OCI-LY1 (cell line): ENCODE measurements around the gene IRF4.
A peak's percentile ranks its signal among the peaks of the same experiment; 100 is the strongest.

ENCODE experiments used
- H2AFZ ChIP-seq: fragments of 200-600 bp; sonication (generic), shearing (Covaris generic); 2 replicates; pipeline ENCODE4 v1.6.0; 2014; ENCODE audit warnings: antibody characterized with exemption, mild to moderate bottlenecking, low read length
- H3F3A ChIP-seq: fragments of 200-600 bp; sonication (generic), shearing (Covaris generic); 2 replicates; pipeline ENCODE4 v1.6.0; 2014; ENCODE audit warnings: mild to moderate bottlenecking, antibody characterized with exemption, low read length, moderate library complexity; ENCODE audit not compliant: insufficient read depth
- H3K27ac ChIP-seq: fragments of 200-600 bp; sonication (generic); 2 replicates; pipeline ENCODE4 v1.5.1; 2014; ENCODE audit warnings: low read length, mixed run types, mild to moderate bottlenecking, low read depth; ENCODE audit not compliant: poor library complexity, severe bottlenecking
- H3K27me3 ChIP-seq: fragments of 200-600 bp; sonication (generic); 2 replicates; pipeline ENCODE4 v1.6.0; 2014; ENCODE audit warnings: antibody characterized with exemption, mild to moderate bottlenecking, low read length, moderate library complexity; ENCODE audit not compliant: insufficient read depth
- H3K36me3 ChIP-seq: fragments of 200-600 bp; sonication (generic); 2 replicates; pipeline ENCODE4 v1.6.1; 2014; ENCODE audit warnings: mild to moderate bottlenecking, antibody characterized with exemption, low read length, moderate library complexity, mixed read lengths; ENCODE audit not compliant: insufficient read depth
- H3K4me1 ChIP-seq: fragments of 200-600 bp; sonication (generic); 2 replicates; pipeline ENCODE4 v1.5.1; 2014; ENCODE audit warnings: mild to moderate bottlenecking, low read length, moderate library complexity; ENCODE audit not compliant: insufficient read depth, severe bottlenecking
- H3K4me2 ChIP-seq: fragments of 200-600 bp; sonication (generic), shearing (Covaris generic); 2 replicates; pipeline ENCODE4 v1.6.1; 2014; ENCODE audit warnings: low read length
- H3K4me3 ChIP-seq: fragments of 200-600 bp; sonication (generic); 2 replicates; pipeline ENCODE4 v1.5.1; 2014; ENCODE audit warnings: low read length, low read depth, mild to moderate bottlenecking, mixed read lengths; ENCODE audit not compliant: poor library complexity, severe bottlenecking
- H3K79me2 ChIP-seq: fragments of 200-600 bp; shearing (Covaris generic); 2 replicates; pipeline ENCODE4 v1.6.1; 2016; ENCODE audit warnings: mixed run types, low read length, mixed read lengths; ENCODE audit not compliant: insufficient read depth
- H3K9ac ChIP-seq: fragments of 200-600 bp; sonication (generic), shearing (Covaris generic); 2 replicates; pipeline ENCODE4 v1.6.1; 2014; ENCODE audit warnings: mild to moderate bottlenecking, low read length, mixed read lengths
- H3K9me2 ChIP-seq: fragments of 200-600 bp; sonication (generic), shearing (Covaris generic); 2 replicates; pipeline ENCODE4 v1.6.1; 2014; ENCODE audit warnings: low read depth, mild to moderate bottlenecking, low read length, mixed read lengths
- H3K9me3 ChIP-seq: fragments of 200-600 bp; shearing (Covaris generic); 2 replicates; pipeline ENCODE4 v1.6.1; 2014; ENCODE audit warnings: low read length, mixed read lengths
- H4K20me1 ChIP-seq: fragments of 200-600 bp; sonication (generic), shearing (Covaris generic); 2 replicates; pipeline ENCODE4 v1.6.0; 2016; ENCODE audit warnings: mild to moderate bottlenecking, low read length; ENCODE audit not compliant: insufficient read depth
- EZH2 ChIP-seq: fragments of 200-600 bp; sonication (generic), shearing (Covaris generic); IDR thresholded peaks from 2 replicates; pipeline ENCODE4 v1.8.0; 2017; ENCODE audit warnings: borderline replicate concordance, mixed run types, mild to moderate bottlenecking, antibody characterized with exemption, low read length, moderate library complexity, mixed read lengths
- TF ChIP-seq, protein P1 (sequence below): fragments of 200-600 bp; sonication (generic), shearing (Covaris generic); IDR thresholded peaks from 2 replicates; pipeline ENCODE4 v1.5.1; 2017; ENCODE audit warnings: mild to moderate bottlenecking, antibody characterized with exemption, low read length, moderate library complexity, mixed read lengths

The IRF4 gene

DNA sequence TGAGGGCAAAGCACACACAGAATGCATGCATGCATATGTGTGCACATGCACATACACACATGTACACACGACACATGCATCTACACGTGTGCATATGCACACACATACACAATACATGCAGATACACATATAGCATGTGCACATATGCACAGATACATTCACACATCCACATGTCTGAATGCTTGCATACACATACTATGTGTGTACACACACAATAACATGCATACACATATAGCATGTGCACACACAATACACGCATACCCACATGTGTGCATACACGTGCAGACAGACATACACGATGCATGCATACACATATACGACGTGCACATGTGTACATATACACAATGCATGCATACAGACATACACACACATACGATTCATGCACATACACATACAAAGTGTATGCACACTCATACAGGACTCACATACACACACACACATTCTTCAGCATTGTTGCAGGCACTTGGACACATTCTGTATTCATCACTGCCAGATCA lies 24.2 kb upstream of the IRF4 start:
- no peak overlapping the region for H3K4me2 ChIP-seq
- H3K9me2 ChIP-seq: no peaks in the 10 kb centered on the region
- H3K79me2 ChIP-seq: no peaks in the 10 kb centered on the region
- H4K20me1 ChIP-seq: no peaks in the 10 kb centered on the region
- no peak overlapping the region for H3K4me3 ChIP-seq
- H3K9ac ChIP-seq: no peak overlapping the region; the same call in 1 of the 2 replicates
- no peaks in the 10 kb centered on the region for H3F3A ChIP-seq
- no peak overlapping the region for H2AFZ ChIP-seq
- H3K27me3 ChIP-seq: no peaks in the 10 kb centered on the region
- peak overlapping the region; percentile 97 for H3K27ac ChIP-seq
- H3K9me3 ChIP-seq: no peaks in the 10 kb centered on the region
- no peak for TF ChIP-seq EZH2
- H3K36me3 ChIP-seq: no peaks in the 10 kb centered on the region
- peaks cover 56% of the 10 kb centered on the region for H3K4me1 ChIP-seq

DNA sequence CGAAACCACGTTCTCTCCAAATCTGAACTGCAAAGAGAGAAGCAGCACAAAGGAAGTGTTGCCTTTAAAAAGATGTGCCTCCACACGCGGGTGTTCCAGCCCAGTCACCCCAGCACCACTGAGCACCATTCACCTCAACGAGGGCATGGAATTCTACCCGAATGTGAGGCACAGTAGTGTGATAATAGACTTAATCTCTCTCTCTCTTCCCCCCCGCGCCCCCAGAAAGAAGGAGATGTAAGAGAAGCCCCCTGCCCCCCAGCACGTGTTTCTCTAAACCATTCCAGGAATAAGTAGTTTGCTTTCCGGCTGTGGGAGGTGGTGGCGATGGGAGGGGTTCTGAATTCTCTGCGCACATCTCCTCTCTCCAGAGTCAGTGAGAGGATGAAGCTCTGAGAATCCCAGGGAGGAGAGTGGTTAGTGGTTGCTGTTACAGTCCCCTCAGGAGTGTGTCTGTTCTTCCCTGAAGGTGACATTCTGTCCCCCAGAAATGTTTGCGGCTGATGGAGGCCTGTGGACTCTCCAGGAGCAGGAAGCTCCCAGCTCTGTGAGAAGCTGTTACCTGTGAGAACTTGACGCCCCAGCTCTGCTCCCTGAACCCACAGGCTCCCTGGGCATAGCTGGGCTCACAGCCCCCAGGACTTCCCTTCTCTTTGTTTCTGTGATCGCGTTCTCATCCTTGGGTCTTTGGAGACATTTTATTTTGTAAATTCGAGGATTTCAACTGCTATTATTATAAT lies 23.5 kb upstream of the IRF4 start:
- Histone ChIP-seq H3K36me3 (no peaks in the 10 kb centered on the region), H3K27me3 (no peaks in the 10 kb centered on the region), H3K4me2 (no peak overlapping the region)

DNA sequence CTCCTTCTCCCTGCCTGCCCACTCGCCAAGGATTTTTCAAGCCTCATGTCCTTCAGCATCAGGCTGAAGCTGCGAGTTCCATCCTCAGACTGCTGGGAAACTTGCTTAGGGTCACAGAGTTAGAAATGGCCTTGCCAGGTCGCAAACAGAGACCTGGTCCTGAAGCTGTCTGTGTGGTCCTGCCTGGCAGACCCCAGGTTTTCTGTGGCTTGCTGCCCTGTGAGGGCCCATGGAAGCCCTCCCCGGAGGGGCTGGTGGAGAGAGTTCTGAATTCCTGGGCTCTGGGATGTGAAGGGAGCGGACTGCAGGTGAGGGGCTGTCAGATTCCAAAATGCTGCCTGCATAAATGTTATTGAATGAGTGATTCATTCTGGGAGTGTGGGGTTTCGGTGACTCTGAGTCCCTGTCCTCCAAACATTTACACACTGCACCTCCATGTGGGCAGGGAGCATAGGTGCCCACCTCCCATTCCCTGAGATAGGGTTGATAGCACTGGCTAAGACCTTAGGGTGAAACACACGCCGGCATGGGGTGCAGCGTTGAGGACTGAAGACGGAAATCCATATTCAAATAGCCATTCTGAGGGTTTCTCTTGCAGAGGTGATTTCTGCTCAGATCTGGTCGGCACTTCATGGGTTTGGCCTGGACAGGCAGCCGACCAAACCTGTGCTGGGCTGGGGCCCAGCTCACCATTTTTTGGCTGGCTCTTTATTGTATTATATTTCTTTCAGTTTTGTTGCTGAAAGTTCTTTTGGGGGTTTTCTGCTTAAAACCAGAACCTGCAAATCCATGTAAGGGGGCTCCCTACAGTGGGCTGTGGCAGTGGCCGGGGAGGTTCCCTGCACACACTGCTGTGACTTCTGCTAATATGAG lies 21.8 kb upstream of the IRF4 start:
- no peak overlapping the region for H3K27ac ChIP-seq
- H2AFZ ChIP-seq: no peak overlapping the region
- H3K9me2 ChIP-seq: no peaks in the 10 kb centered on the region
- no peak overlapping the region for H3K4me3 ChIP-seq
- H3K27me3 ChIP-seq: no peaks in the 10 kb centered on the region
- no peaks in the 10 kb centered on the region for H4K20me1 ChIP-seq
- no peaks in the 10 kb centered on the region for H3K79me2 ChIP-seq
- no peaks in the 10 kb centered on the region for H3F3A ChIP-seq
- no peak overlapping the region for H3K9ac ChIP-seq
- no peak for TF ChIP-seq EZH2
- TF ChIP-seq, protein P1, sequence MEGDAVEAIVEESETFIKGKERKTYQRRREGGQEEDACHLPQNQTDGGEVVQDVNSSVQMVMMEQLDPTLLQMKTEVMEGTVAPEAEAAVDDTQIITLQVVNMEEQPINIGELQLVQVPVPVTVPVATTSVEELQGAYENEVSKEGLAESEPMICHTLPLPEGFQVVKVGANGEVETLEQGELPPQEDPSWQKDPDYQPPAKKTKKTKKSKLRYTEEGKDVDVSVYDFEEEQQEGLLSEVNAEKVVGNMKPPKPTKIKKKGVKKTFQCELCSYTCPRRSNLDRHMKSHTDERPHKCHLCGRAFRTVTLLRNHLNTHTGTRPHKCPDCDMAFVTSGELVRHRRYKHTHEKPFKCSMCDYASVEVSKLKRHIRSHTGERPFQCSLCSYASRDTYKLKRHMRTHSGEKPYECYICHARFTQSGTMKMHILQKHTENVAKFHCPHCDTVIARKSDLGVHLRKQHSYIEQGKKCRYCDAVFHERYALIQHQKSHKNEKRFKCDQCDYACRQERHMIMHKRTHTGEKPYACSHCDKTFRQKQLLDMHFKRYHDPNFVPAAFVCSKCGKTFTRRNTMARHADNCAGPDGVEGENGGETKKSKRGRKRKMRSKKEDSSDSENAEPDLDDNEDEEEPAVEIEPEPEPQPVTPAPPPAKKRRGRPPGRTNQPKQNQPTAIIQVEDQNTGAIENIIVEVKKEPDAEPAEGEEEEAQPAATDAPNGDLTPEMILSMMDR: no peak
- no peaks in the 10 kb centered on the region for H3K9me3 ChIP-seq
- H3K36me3 ChIP-seq: no peaks in the 10 kb centered on the region
- peaks cover 50% of the 10 kb centered on the region for H3K4me1 ChIP-seq
- H3K4me2 ChIP-seq: no peak overlapping the region

More for the DNA sequence above, 23.5 kb upstream of the IRF4 start:
- Histone ChIP-seq H3K4me1 (peaks cover 63% of the 10 kb centered on the region), H2AFZ (no peak overlapping the region), H3K9me2 (no peaks in the 10 kb centered on the region), H3K9ac (no peak overlapping the region), H3K79me2 (no peaks in the 10 kb centered on the region), H3F3A (no peaks in the 10 kb centered on the region), H3K9me3 (no peaks in the 10 kb centered on the region), H3K27ac (no peak overlapping the region), H3K4me3 (no peak overlapping the region), H4K20me1 (no peaks in the 10 kb centered on the region)
- TF ChIP-seq, protein P1: no peak
- TF ChIP-seq EZH2: no peak
